ENCODE measurements around the gene ZPR1.
"Not testable (repeated sequence)": the region's sequence is repeated elsewhere in the genome, so short reads cannot be mapped to it uniquely, and the experiment has no call there.

Gene ZPR1

GRCh38 chr11:116823031-116823843 lies 35.4 kb upstream of the ZPR1 start, which contains the start of gene APOA4:
APOA4 (minus strand) TSS chr11:116823304; CDS start chr11:116823191, 113 bp downstream.
- DNase-seq = no peak

- no peak for DNase-seq
Observed at GRCh38 chr11:116822575-116822974, 34.8 kb upstream of the ZPR1 start.

GRCh38 chr11:116821050-116821918 lies 33.5 kb upstream of the ZPR1 start:
- DNase-seq = no peak

- no peak for DNase-seq
Observed at GRCh38 chr11:116819049-116819448, 31.2 kb upstream of the ZPR1 start.

GRCh38 chr11:116814502-116814901 lies 26.7 kb upstream of the ZPR1 start:
- no peak for DNase-seq

GRCh38 chr11:116813781-116814471 lies 26.1 kb upstream of the ZPR1 start:
- DNase-seq = no peak

- no peak for DNase-seq
Observed at GRCh38 chr11:116813170-116813569, 25.3 kb upstream of the ZPR1 start.

- DNase-seq = no peak
Observed at GRCh38 chr11:116812109-116812508, 24.3 kb upstream of the ZPR1 start.

GRCh38 chr11:116811194-116811593 lies 23.4 kb upstream of the ZPR1 start:
- DNase-seq = no peak

- DNase-seq = no peak
Observed at GRCh38 chr11:116808262-116809175, 20.7 kb upstream of the ZPR1 start.

GRCh38 chr11:116807601-116808261 lies 19.9 kb upstream of the ZPR1 start:
- no peak for DNase-seq

- no peak for DNase-seq
Observed at GRCh38 chr11:116804001-116804400, 16.2 kb upstream of the ZPR1 start.

GRCh38 chr11:116801662-116802061 lies 13.8 kb upstream of the ZPR1 start:
- not testable (repeated sequence) for DNase-seq

- no peak for DNase-seq
Observed at GRCh38 chr11:116800610-116801009, 12.8 kb upstream of the ZPR1 start.

- DNase-seq = no peak
Observed at GRCh38 chr11:116798368-116798767, 10.5 kb upstream of the ZPR1 start.

GRCh38 chr11:116797816-116798215 lies 10.0 kb upstream of the ZPR1 start:
- DNase-seq = no peak

- DNase-seq = no peak
Observed at GRCh38 chr11:116796548-116796947, 8.7 kb upstream of the ZPR1 start.

- DNase-seq = no peak
Observed at GRCh38 chr11:116794851-116795250, 7.0 kb upstream of the ZPR1 start.

- DNase-seq = no peak
Observed at GRCh38 chr11:116793772-116794097, 5.9 kb upstream of the ZPR1 start.

- DNase-seq = no peak
Observed at GRCh38 chr11:116792869-116793771, 5.3 kb upstream of the ZPR1 start.
